GM19035 (cell line): ENCODE data around the gene ENTPD2.
A peak's percentile ranks its signal among the peaks of the same experiment; 100 is the strongest.
"Not testable (repeated sequence)": the region's sequence is repeated elsewhere in the genome, so short reads cannot be mapped to it uniquely, and the experiment has no call there.

Experiments
- ATAC-seq: cut with Tn5 transposase; IDR thresholded peaks from one replicate; pipeline ENCODE4 v1.9.1; 2021; ENCODE audit not compliant: unreplicated experiment

Gene ENTPD2

DNA sequence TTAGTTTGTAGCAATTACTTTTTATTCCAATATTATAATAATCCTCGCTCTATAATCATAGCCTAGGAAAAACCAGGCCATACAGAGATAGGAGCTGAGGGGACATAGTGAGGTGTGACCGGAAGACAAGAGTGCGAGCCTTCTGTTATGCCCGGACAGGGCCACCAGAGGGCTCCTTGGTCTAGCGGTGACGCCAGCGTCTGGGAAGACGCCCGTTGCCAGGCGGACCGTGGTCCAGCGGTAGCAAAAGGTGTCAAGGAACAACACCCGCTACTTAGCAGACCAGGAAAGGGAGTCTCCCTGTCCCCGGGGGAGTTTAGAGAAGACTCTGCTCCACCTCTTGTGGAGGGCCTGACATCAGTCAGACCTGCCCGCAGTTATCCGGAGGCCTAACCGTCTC is 49.6 kb downstream of the ENTPD2 start:
- ATAC-seq, result not testable (repeated sequence)

DNA sequence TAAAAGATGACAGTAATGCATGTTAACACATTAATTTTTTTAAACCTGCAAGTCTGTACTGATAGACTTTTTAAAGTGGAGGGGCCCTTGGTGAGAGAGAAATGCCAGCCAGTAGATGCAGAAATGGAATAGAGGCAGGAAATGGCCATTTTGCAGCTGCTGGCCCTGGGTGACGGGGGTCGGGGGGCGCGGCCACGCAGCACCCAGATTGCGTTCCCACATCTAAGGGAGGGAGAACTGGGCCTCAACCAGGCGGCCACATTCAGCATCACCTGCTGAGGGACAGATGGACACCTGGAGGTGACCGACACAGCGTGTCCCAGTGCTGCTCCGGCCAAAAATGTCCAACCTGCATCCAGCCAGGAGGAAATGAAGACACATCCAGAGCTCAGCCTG is 51.2 kb downstream of the ENTPD2 start:
- ATAC-seq, result no peak

DNA sequence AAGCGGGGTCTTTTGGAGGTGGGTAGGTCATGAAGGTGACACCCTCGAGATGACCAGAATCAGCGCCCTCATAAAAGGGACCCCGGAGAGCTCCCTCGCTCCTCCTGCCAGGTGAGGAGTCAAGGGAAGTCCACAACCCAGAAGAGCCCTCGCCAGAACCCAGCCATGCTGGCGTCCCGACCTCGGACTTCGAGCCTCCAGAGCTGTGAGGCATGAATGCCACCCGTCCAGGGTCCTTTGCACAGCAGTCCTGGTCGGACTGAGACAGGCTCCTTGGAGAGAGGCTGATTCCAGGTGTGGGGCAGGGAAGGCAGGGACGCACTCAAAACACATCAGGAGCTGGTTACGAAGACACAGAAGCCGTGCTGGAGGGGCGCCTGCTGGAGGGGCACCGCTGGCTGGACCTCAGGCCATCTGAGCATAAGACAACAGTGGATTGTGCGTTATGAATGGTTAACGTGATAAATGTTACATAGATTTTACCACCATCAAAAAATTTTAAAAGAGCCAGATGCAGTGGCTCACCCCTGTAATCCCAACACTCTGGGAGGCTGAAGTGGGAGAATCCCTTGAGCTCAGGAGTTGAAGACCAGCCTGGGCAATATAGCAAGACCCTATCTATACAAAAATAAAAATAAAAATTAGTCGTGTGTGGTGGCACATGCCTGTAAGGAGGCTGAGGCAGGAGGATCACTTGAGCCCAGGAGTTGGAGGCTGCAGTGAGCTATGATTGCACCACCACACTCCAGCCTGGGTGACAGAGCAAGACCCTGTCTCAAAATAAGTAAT is 51.8 kb downstream of the ENTPD2 start:
- no peak for ATAC-seq

DNA sequence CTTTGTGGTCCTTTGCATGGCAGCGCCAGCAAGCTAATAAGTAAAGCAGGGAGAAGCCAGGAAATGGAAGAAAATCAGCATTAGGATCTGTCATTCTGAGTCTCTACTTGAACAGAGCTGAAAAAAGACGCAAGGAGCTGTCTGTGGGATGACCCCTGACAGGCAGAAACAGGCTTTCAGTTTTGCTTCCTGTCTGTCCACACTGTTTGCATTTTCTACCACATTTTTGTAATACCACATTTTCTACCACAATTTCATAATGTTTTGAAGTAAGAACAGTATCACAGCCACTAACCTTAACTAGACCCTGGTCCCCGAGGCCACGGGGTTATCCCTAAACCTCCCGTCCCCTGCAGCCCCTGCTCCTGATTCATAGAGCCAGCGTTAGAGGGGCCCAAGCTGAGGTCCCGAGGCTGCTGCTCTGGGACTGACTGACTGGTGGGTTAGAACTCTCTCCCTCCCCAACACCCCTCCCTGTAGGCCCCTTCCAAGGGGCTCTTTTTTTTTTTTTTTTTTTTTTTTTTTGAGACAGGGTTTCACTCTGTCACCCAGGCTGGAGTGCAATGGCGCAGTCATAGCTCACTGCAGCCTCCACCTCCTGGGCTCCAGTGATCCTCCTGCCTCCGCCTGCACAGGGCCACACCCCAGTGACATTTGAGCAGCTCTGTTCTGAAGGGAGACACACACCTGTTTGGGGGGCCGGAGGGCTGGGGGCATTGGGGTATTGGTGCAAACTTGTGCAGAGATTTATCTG is 53.5 kb downstream of the ENTPD2 start:
- peak; percentile 81 for ATAC-seq
